HEK293 (cell line): Measurements from ENCODE around the gene CLCN2.

Source experiments
- CTCF ChIP-seq: fragments of 450-650 bp; formaldehyde crosslinking; IDR thresholded peaks from 2 replicates; pipeline ENCODE4 v1.5.1; 2016; ENCODE audit warnings: missing biosample characterization, missing genetic modification characterization
- RBAK ChIP-seq: fragments of 450-650 bp; formaldehyde crosslinking; IDR thresholded peaks from 2 replicates; pipeline ENCODE4 v1.5.1; 2016; ENCODE audit warnings: missing biosample characterization, missing genetic modification characterization
- YY1 ChIP-seq: fragments of 450-650 bp; formaldehyde crosslinking; IDR thresholded peaks from 2 replicates; pipeline ENCODE4 v1.5.1; 2018; ENCODE audit warnings: missing biosample characterization, missing genetic modification characterization
- ZNF140 ChIP-seq: fragments of 450-650 bp; formaldehyde crosslinking; IDR thresholded peaks from 2 replicates; pipeline ENCODE4 v1.5.1; 2016; ENCODE audit warnings: missing biosample characterization, missing genetic modification characterization
- ZNF19 ChIP-seq: fragments of 450-650 bp; formaldehyde crosslinking; IDR thresholded peaks from 2 replicates; pipeline ENCODE4; 2016; ENCODE audit warnings: missing biosample characterization, missing genetic modification characterization, low read depth
- ZNF37A ChIP-seq: fragments of 450-650 bp; IDR thresholded peaks from 2 replicates; pipeline ENCODE4 v1.5.1; 2018; ENCODE audit warnings: missing biosample characterization, missing genetic modification characterization
- ZNF658 ChIP-seq: fragments of 450-650 bp; formaldehyde crosslinking; IDR thresholded peaks from 2 replicates; pipeline ENCODE4; 2016; ENCODE audit warnings: missing biosample characterization, missing genetic modification characterization

DNA sequence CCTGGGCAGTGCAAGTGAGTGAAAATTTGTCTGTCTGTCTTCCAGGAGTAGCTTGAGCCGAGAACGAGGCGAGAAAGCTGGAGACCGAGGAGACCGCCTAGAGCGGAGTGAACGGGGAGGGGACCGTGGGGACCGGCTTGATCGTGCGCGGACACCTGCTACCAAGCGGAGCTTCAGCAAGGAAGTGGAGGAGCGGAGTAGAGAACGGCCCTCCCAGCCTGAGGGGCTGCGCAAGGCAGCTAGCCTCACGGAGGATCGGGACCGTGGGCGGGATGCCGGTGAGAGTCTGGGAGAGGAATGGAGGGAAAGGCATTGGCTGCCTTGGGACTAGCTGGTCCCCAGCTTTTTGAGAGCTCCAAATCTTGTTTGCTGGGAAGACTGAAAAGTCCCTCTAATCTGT, 34.2 kb downstream of the CLCN2 start:
- TF ChIP-seq CTCF, result no peak
- no peak for TF ChIP-seq RBAK (tag by site-specific recombination)
- TF ChIP-seq ZNF140 (tag by site-specific recombination), result no peak
- TF ChIP-seq ZNF37A, result no peak
- no peak for TF ChIP-seq ZNF19
- no peak for TF ChIP-seq ZNF658
- TF ChIP-seq YY1 (tag by site-specific recombination), result no peak
